ENCODE results near the gene MAP2K7.

The MAP2K7 gene

DNA sequence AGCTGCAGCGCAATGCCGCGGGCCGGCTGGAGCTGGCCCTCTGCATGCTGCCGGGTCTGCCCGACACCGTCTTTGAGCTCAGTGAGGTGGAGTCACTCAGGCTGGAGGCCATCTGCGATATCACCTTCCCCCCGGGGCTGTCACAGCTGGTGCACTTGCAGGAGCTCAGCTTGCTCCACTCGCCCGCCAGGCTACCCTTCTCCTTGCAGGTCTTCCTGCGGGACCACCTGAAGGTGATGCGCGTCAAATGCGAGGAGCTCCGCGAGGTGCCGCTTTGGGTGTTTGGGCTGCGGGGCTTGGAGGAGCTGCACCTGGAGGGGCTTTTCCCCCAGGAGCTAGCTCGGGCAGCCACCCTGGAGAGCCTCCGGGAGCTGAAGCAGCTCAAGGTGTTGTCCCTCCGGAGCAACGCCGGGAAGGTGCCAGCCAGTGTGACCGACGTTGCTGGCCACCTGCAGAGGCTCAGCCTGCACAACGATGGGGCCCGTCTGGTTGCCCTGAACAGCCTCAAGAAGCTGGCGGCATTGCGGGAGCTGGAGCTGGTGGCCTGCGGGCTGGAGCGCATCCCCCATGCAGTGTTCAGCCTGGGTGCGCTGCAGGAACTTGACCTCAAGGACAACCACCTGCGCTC is 3.8 kb upstream of the MAP2K7 start:
- Histone ChIP-seq H3K27ac (ENCODE audit: low read length, poor library complexity, severe bottlenecking) (no peak overlapping the region), H2BK12ac (ENCODE audit: low read length in 2 of 2) (no peak overlapping the region), H3K9me3 (ENCODE audit: control insufficient read depth, low read length) (no peaks in the 10 kb centered on the region), H3K23ac (ENCODE audit: low read length in 2 of 2) (no peak overlapping the region), H3K36me3 (ENCODE audit: control insufficient read depth in 1 of 2, insufficient read depth in 2 of 2, low read depth in 1 of 2, low read length in 2 of 2) (peaks cover 19 to 42% of the 10 kb centered on the region in 2 experiments), H3K4ac (ENCODE audit: low read depth in 1 of 2, low read length in 2 of 2) (no peak overlapping the region), H3K14ac (ENCODE audit: low read length in 2 of 2) (no peak overlapping the region), H3K27me3 (ENCODE audit: control insufficient read depth in 1 of 2, insufficient read depth in 1 of 2, low read length in 2 of 2) (no peaks in the 10 kb centered on the region), H3K18ac (ENCODE audit: low read depth in 1 of 2, low read length in 2 of 2) (no peak overlapping the region), H3K9ac (ENCODE audit: low read length) (no peak overlapping the region), H3K4me2 (ENCODE audit: low read length, poor library complexity, severe bottlenecking) (no peak overlapping the region), H3K79me1 (replicated peaks; ENCODE audit: low read length, poor library complexity, severe bottlenecking) (peaks cover 29% of the 10 kb centered on the region), H2AFZ (ENCODE audit: low read depth, low read length) (no peak overlapping the region), H4K8ac (ENCODE audit: low read length) (no peak overlapping the region), H2AK5ac (ENCODE audit: low read length, severe bottlenecking) (no peak overlapping the region), H3K4me3 (ENCODE audit: insufficient read depth in 1 of 2, low read depth in 1 of 2, low read length in 2 of 2) (no peak overlapping the region), H2BK15ac (ENCODE audit: low read depth, poor library complexity, severe bottlenecking) (no peak overlapping the region), H2BK5ac (ENCODE audit: low read depth, low read length, poor library complexity, severe bottlenecking) (no peak overlapping the region), H2BK120ac (ENCODE audit: low read depth, low read length) (no peak overlapping the region), H4K91ac (ENCODE audit: low read length) (no peak overlapping the region), H3K4me1 (ENCODE audit: control insufficient read depth, insufficient read depth, low read depth, low read length) (peaks cover 16% of the 10 kb centered on the region)
- DNase-seq: no peak
- WGBS: 95% methylated on average over 34 of the region's 34 CpGs

DNA sequence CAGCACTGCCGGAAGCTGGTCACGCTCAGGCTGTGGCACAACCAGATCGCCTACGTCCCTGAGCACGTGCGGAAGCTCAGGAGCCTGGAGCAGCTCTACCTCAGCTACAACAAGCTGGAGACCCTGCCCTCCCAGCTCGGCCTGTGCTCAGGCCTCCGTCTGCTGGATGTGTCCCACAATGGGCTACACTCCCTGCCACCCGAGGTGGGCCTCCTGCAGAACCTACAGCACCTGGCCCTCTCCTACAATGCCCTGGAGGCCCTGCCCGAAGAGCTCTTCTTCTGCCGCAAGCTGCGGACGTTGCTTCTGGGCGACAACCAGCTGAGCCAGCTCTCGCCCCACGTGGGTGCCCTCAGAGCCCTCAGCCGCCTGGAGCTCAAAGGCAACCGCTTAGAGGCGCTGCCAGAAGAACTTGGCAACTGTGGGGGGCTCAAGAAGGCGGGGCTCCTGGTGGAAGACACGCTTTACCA is 3.2 kb upstream of the MAP2K7 start:
- WGBS: 91% methylated on average over 21 of the region's 21 CpGs
- H2BK5ac ChIP-seq (ENCODE audit: low read depth, low read length, poor library complexity, severe bottlenecking): no peak overlapping the region
- H3K27me3 ChIP-seq (ENCODE audit: control insufficient read depth in 1 of 2, insufficient read depth in 1 of 2, low read length in 2 of 2): no peaks in the 10 kb centered on the region
- H3K9me3 ChIP-seq (ENCODE audit: control insufficient read depth, low read length): no peaks in the 10 kb centered on the region
- no peak overlapping the region for H2BK12ac ChIP-seq (ENCODE audit: low read length in 2 of 2)
- no peak overlapping the region for H4K91ac ChIP-seq (ENCODE audit: low read length)
- H3K23ac ChIP-seq (ENCODE audit: low read length in 2 of 2): no peak overlapping the region
- no peak overlapping the region for H3K4ac ChIP-seq (ENCODE audit: low read depth in 1 of 2, low read length in 2 of 2)
- peaks cover 21% of the 10 kb centered on the region for H3K4me1 ChIP-seq (ENCODE audit: control insufficient read depth, insufficient read depth, low read depth, low read length)
- no peak overlapping the region for H2BK15ac ChIP-seq (ENCODE audit: low read depth, poor library complexity, severe bottlenecking)
- H3K18ac ChIP-seq (ENCODE audit: low read depth in 1 of 2, low read length in 2 of 2): no peak overlapping the region
- H2AK5ac ChIP-seq (ENCODE audit: low read length, severe bottlenecking): no peak overlapping the region
- no peak overlapping the region for H4K8ac ChIP-seq (ENCODE audit: low read length)
- no peak overlapping the region for H3K4me2 ChIP-seq (ENCODE audit: low read length, poor library complexity, severe bottlenecking)
- H3K27ac ChIP-seq (ENCODE audit: low read length, poor library complexity, severe bottlenecking): no peak overlapping the region
- H3K14ac ChIP-seq (ENCODE audit: low read length in 2 of 2): no peak overlapping the region
- H3K79me1 ChIP-seq (replicated peaks; ENCODE audit: low read length, poor library complexity, severe bottlenecking): peaks cover 27% of the 10 kb centered on the region
- no peak overlapping the region for H2BK120ac ChIP-seq (ENCODE audit: low read depth, low read length)
- H3K36me3 ChIP-seq (ENCODE audit: control insufficient read depth in 1 of 2, insufficient read depth in 2 of 2, low read depth in 1 of 2, low read length in 2 of 2): peaks cover 19 to 40% of the 10 kb centered on the region in 2 experiments
- no peak overlapping the region for H3K4me3 ChIP-seq (ENCODE audit: insufficient read depth in 1 of 2, low read depth in 1 of 2, low read length in 2 of 2)
- no peak overlapping the region for H2AFZ ChIP-seq (ENCODE audit: low read depth, low read length)
- DNase-seq: no peak
- H3K9ac ChIP-seq (ENCODE audit: low read length): no peak overlapping the region

DNA sequence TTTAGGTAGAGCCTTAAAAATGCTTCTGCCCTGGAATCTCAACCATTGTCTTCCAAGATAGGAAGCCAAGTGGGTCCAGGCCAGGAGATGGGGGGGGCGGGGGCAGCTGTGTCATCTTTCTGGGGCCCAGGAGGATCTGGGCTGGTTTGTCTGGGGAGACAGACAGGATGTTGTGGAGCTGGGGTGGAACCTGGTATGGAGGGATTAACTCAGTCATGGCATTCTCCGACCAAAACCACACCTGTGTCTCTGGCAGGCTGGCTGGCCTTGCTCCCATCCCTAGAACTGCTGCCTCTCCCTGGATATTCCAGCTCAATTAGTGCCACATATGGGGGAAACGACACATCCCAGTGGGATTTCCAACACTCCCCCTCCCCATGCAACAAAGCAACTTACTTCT is 2.7 kb upstream of the MAP2K7 start:
- peaks cover 23% of the 10 kb centered on the region for H3K4me1 ChIP-seq (ENCODE audit: control insufficient read depth, insufficient read depth, low read depth, low read length)
- no peak overlapping the region for H3K9ac ChIP-seq (ENCODE audit: low read length)
- H3K4ac ChIP-seq (ENCODE audit: low read depth in 1 of 2, low read length in 2 of 2): no peak overlapping the region
- H3K18ac ChIP-seq (ENCODE audit: low read depth in 1 of 2, low read length in 2 of 2): no peak overlapping the region
- no peak overlapping the region for H3K27ac ChIP-seq (ENCODE audit: low read length, poor library complexity, severe bottlenecking)
- H3K79me1 ChIP-seq (replicated peaks; ENCODE audit: low read length, poor library complexity, severe bottlenecking): peaks cover 28% of the 10 kb centered on the region
- no peaks in the 10 kb centered on the region for H3K9me3 ChIP-seq (ENCODE audit: control insufficient read depth, low read length)
- H2AFZ ChIP-seq (ENCODE audit: low read depth, low read length): no peak overlapping the region
- no peak overlapping the region for H2BK120ac ChIP-seq (ENCODE audit: low read depth, low read length)
- no peak overlapping the region for H3K4me2 ChIP-seq (ENCODE audit: low read length, poor library complexity, severe bottlenecking)
- no peak overlapping the region for H3K23ac ChIP-seq (ENCODE audit: low read length in 2 of 2)
- no peaks in the 10 kb centered on the region for H3K27me3 ChIP-seq (ENCODE audit: control insufficient read depth in 1 of 2, insufficient read depth in 1 of 2, low read length in 2 of 2)
- no peak overlapping the region for H2BK15ac ChIP-seq (ENCODE audit: low read depth, poor library complexity, severe bottlenecking)
- no peak overlapping the region for H2AK5ac ChIP-seq (ENCODE audit: low read length, severe bottlenecking)
- no peak overlapping the region for H4K91ac ChIP-seq (ENCODE audit: low read length)
- DNase-seq: no peak
- no peak overlapping the region for H3K4me3 ChIP-seq (ENCODE audit: insufficient read depth in 1 of 2, low read depth in 1 of 2, low read length in 2 of 2)
- H3K14ac ChIP-seq (ENCODE audit: low read length in 2 of 2): no peak overlapping the region
- H3K36me3 ChIP-seq (ENCODE audit: control insufficient read depth in 1 of 2, insufficient read depth in 2 of 2, low read depth in 1 of 2, low read length in 2 of 2): peaks cover 19 to 43% of the 10 kb centered on the region in 2 experiments
- H4K8ac ChIP-seq (ENCODE audit: low read length): no peak overlapping the region
- H2BK12ac ChIP-seq (ENCODE audit: low read length in 2 of 2): no peak overlapping the region
- 82% methylated on average over 2 of the region's 3 CpGs for WGBS
- H2BK5ac ChIP-seq (ENCODE audit: low read depth, low read length, poor library complexity, severe bottlenecking): no peak overlapping the region

DNA sequence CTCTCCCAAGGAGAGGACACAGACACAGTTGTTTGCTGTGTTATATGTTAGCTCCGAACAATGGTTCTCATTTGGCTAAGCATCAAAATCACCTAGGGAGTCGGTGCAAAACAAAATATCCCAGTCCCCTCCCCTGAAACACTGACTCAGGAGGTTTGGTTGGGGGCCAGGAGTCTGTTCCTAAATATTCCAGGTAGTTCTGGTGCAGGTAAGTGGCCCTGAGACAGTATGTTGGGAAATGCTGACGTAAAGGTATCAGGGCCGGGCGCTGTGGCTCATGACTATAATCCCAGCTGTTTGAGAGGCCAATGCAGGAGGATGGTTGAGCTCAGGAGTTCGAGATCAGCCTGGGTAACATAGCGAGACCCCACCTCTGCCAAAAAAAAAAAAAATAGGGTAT is 2.3 kb upstream of the MAP2K7 start:
- no peak overlapping the region for H2BK12ac ChIP-seq (ENCODE audit: low read length in 2 of 2)
- H3K18ac ChIP-seq (ENCODE audit: low read depth in 1 of 2, low read length in 2 of 2): no peak overlapping the region
- H2AK5ac ChIP-seq (ENCODE audit: low read length, severe bottlenecking): no peak overlapping the region
- no peak overlapping the region for H3K14ac ChIP-seq (ENCODE audit: low read length in 2 of 2)
- WGBS: 97% methylated on average over 7 of the region's 7 CpGs
- no peak overlapping the region for H3K23ac ChIP-seq (ENCODE audit: low read length in 2 of 2)
- H3K36me3 ChIP-seq (ENCODE audit: control insufficient read depth in 1 of 2, insufficient read depth in 2 of 2, low read depth in 1 of 2, low read length in 2 of 2): peaks cover 21 to 47% of the 10 kb centered on the region in 2 experiments
- no peak overlapping the region for H3K27ac ChIP-seq (ENCODE audit: low read length, poor library complexity, severe bottlenecking)
- no peak overlapping the region for H2BK15ac ChIP-seq (ENCODE audit: low read depth, poor library complexity, severe bottlenecking)
- H2AFZ ChIP-seq (ENCODE audit: low read depth, low read length): no peak overlapping the region
- H3K4me1 ChIP-seq (ENCODE audit: control insufficient read depth, insufficient read depth, low read depth, low read length): peaks cover 27% of the 10 kb centered on the region
- no peaks in the 10 kb centered on the region for H3K9me3 ChIP-seq (ENCODE audit: control insufficient read depth, low read length)
- H3K4ac ChIP-seq (ENCODE audit: low read depth in 1 of 2, low read length in 2 of 2): no peak overlapping the region
- H4K91ac ChIP-seq (ENCODE audit: low read length): no peak overlapping the region
- no peak overlapping the region for H2BK5ac ChIP-seq (ENCODE audit: low read depth, low read length, poor library complexity, severe bottlenecking)
- no peak overlapping the region for H3K4me3 ChIP-seq (ENCODE audit: insufficient read depth in 1 of 2, low read depth in 1 of 2, low read length in 2 of 2)
- H3K27me3 ChIP-seq (ENCODE audit: control insufficient read depth in 1 of 2, insufficient read depth in 1 of 2, low read length in 2 of 2): no peaks in the 10 kb centered on the region
- H4K8ac ChIP-seq (ENCODE audit: low read length): no peak overlapping the region
- H3K4me2 ChIP-seq (ENCODE audit: low read length, poor library complexity, severe bottlenecking): no peak overlapping the region
- H3K79me1 ChIP-seq (replicated peaks; ENCODE audit: low read length, poor library complexity, severe bottlenecking): peaks cover 30% of the 10 kb centered on the region
- no peak overlapping the region for H3K9ac ChIP-seq (ENCODE audit: low read length)
- no peak overlapping the region for H2BK120ac ChIP-seq (ENCODE audit: low read depth, low read length)
- DNase-seq: no peak
